ENCODE results near the gene SPTB. TPM values are rescaled to one million over a fixed set of nuclear protein-coding genes. Genes with fewer than 3 reads are reported as not detected.

The SPTB gene
- total and polyA plus RNA-seq, 7 experiments from 2014 or later, result 0.05 to 0.12 (median 0.05) TPM; not detected in 4

- Mint-ChIP-seq H3K4me3 (no peak overlapping the region), H3K4me1 (peaks cover 3 to 24% (median 18%) of the 10 kb centered on the region in 7 donors), H3K36me3 (no peaks in the 10 kb centered on the region), H3K27ac (no peak overlapping the region), H3K9me3 (no peaks in the 10 kb centered on the region), H3K27me3 (peaks cover 0 to 3% (median 0%) of the 10 kb centered on the region in 5 donors)
- ATAC-seq, result no peak
- no peak for DNase-seq
- Histone ChIP-seq H3K4me1 (ENCODE audit: control insufficient read depth in 2 of 2, insufficient read depth in 2 of 2, low read length in 2 of 2) (peaks cover 5 to 13% of the 10 kb centered on the region in 2 donors), H3K27ac (ENCODE audit: low read depth, low read length) (no peak overlapping the region), H3K27me3 (ENCODE audit: control insufficient read depth in 2 of 2, insufficient read depth in 2 of 2, low read length in 2 of 2) (no peaks in the 10 kb centered on the region), H3K9me3 (ENCODE audit: control insufficient read depth in 2 of 3, low read length in 3 of 3) (no peaks in the 10 kb centered on the region), H3K4me3 (ENCODE audit: low read length) (no peak overlapping the region), H3K36me3 (ENCODE audit: control insufficient read depth in 2 of 3, insufficient read depth in 3 of 3, low read length in 3 of 3) (no peaks in the 10 kb centered on the region)
- intact Hi-C loops (cut with micrococcal nuclease), result no loop called here
- CTCF ChIA-PET, result interaction anchor here (0.6 to 0.9 kb wide), 2 partner anchors 11 to 118 kb away, joined by 3 to 5 read pairs; no protein-coding TSS in a partner anchor
- POLR2A ChIA-PET, result no interaction called here
Measured at GRCh38 chr14:64772397-64772950, 107.2 kb downstream of the SPTB start.

DNA sequence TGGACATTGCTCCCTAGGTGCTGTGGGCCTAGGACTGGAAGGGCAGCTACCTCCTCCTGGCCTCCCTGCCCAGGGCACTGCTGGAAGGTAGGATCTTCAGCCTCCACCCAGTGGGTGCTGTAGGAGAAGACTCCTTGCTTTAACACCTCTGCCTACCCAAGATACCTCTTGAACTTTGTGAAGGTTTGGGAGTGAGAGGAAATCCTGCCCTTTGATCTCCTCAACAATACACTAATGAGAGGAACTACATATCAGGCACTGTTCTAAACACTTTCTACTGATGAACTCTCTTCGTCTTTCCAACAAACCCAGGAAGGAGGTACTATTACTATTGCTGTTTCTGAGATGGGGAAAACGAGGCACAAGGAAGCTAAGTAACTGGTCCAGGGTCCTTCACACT is 108.5 kb downstream of the SPTB start:
- Mint-ChIP-seq H3K4me1 (peaks cover 3 to 24% (median 18%) of the 10 kb centered on the region in 7 donors), H3K36me3 (no peaks in the 10 kb centered on the region), H3K27me3 (no peaks in the 10 kb centered on the region), H3K9me3 (no peaks in the 10 kb centered on the region), H3K27ac (peak overlapping the region in 4 of 9 donors; percentile 1 to 74 (median 10)), H3K4me3 (peak overlapping the region in 7 of 10 donors; percentile 6 to 59 (median 51))
- Histone ChIP-seq H3K4me1 (ENCODE audit: control insufficient read depth in 2 of 2, insufficient read depth in 2 of 2, low read length in 2 of 2) (peaks cover 5 to 13% of the 10 kb centered on the region in 2 donors), H3K27ac (ENCODE audit: low read depth, low read length) (no peak overlapping the region), H3K9me3 (ENCODE audit: control insufficient read depth in 2 of 3, low read length in 3 of 3) (no peaks in the 10 kb centered on the region), H3K4me3 (ENCODE audit: low read length) (no peak overlapping the region), H3K27me3 (ENCODE audit: control insufficient read depth in 2 of 2, insufficient read depth in 2 of 2, low read length in 2 of 2) (no peaks in the 10 kb centered on the region), H3K36me3 (ENCODE audit: control insufficient read depth in 2 of 3, insufficient read depth in 3 of 3, low read length in 3 of 3) (no peaks in the 10 kb centered on the region)
- DNase-seq, result peak in 2 of 9 donors; percentile 14 to 17
- ChIA-PET POLR2A (no interaction called here), CTCF (interaction anchor here (0.5 to 0.8 kb wide), 2 partner anchors 52 to 114 kb away, joined by 3 read pairs; no protein-coding TSS in a partner anchor)
- no peak for ATAC-seq
- intact Hi-C loops (cut with micrococcal nuclease), result no loop called here

GRCh38 chr14:64770751-64771150 is 109.0 kb downstream of the SPTB start:
- intact Hi-C loops (cut with micrococcal nuclease), result no loop called here
- DNase-seq, result no peak

DNA sequence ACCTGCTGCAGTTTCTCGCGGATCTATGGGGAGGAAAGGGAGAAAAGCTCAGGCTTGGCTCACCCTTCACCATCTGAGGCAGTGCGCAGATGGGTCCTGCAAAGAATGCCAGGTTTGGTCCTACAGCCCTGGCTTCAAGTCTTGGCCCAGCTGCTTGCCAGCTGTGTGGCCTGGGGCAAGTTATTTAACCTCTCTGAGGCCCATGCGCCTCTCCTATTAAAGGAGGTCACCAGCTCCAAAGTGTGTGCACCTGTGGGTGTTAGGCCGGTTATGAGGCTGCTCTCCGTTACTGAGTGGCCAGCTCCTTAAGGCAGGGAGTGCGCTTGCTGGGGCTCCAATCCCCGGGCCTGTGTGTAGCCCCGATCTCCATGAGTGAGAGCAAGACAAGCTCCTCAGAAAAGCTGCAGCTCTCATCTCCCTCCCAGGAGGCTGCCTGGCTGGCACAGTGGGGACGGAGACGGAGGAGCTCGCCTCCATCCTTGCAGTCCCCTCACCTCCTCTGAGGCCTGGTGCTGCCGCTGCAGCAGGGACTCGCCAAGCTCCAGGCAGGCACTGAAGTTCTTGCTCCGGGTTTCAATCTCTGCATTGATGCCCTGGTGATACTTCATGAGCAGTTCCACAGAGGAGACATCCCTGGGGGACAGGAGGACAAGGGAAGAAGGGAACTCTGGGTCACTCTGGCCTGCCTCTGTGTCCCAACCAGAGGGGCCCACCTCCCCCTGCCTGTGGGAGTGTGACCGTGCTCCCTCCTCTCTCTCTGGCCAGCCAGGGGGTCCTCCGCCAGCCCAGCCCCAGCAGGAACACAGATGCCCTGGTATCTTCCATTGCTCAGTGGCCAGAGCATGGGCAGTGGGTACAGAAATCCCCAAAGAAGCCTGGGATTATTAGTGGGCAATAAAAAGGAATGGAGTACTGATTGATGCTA is 110.3 kb downstream of the SPTB start:
- Histone ChIP-seq H3K27ac (ENCODE audit: low read depth, low read length) (no peak overlapping the region), H3K4me3 (ENCODE audit: low read length) (no peak overlapping the region), H3K9me3 (ENCODE audit: control insufficient read depth in 2 of 3, low read length in 3 of 3) (no peaks in the 10 kb centered on the region), H3K36me3 (ENCODE audit: control insufficient read depth in 2 of 3, insufficient read depth in 3 of 3, low read length in 3 of 3) (no peaks in the 10 kb centered on the region), H3K27me3 (ENCODE audit: control insufficient read depth in 2 of 2, insufficient read depth in 2 of 2, low read length in 2 of 2) (no peaks in the 10 kb centered on the region), H3K4me1 (ENCODE audit: control insufficient read depth in 2 of 2, insufficient read depth in 2 of 2, low read length in 2 of 2) (peaks cover 9 to 13% of the 10 kb centered on the region in 2 donors)
- Mint-ChIP-seq H3K4me1 (peaks cover 13 to 29% (median 22%) of the 10 kb centered on the region in 7 donors), H3K9me3 (no peaks in the 10 kb centered on the region), H3K4me3 (no peak overlapping the region), H3K27ac (peak overlapping the region in 3 of 9 donors; percentile 0 to 46 (median 1)), H3K36me3 (no peaks in the 10 kb centered on the region), H3K27me3 (no peaks in the 10 kb centered on the region)
- ChIA-PET POLR2A (no interaction called here), CTCF (no interaction called here)
- ATAC-seq, result no peak
- intact Hi-C loops (cut with micrococcal nuclease), result no loop called here
- no peak for DNase-seq

More at GRCh38 chr14:64770751-64771150, 109.0 kb downstream of the SPTB start:
- H3K4me1 ChIP-seq (ENCODE audit: control insufficient read depth in 2 of 2, insufficient read depth in 2 of 2, low read length in 2 of 2), result peaks cover 5 to 13% of the 10 kb centered on the region in 2 donors
- ATAC-seq, result no peak
- H3K36me3 ChIP-seq (ENCODE audit: control insufficient read depth in 2 of 3, insufficient read depth in 3 of 3, low read length in 3 of 3), result no peaks in the 10 kb centered on the region
- Mint-ChIP-seq H3K9me3 (no peaks in the 10 kb centered on the region), H3K36me3 (no peaks in the 10 kb centered on the region), H3K27ac (peak overlapping the region in 2 of 9 donors; percentile 1 to 74), H3K4me1 (peaks cover 7 to 24% (median 18%) of the 10 kb centered on the region in 7 donors), H3K4me3 (peak overlapping the region in 2 of 10 donors; percentile 12 to 54), H3K27me3 (no peaks in the 10 kb centered on the region)
- H3K27ac ChIP-seq (ENCODE audit: low read depth, low read length), result no peak overlapping the region
- ChIA-PET CTCF (interaction anchor here (0.5 kb wide), 1 partner anchor 115 kb away, joined by 3 read pairs; no protein-coding TSS in a partner anchor), POLR2A (no interaction called here)
- H3K9me3 ChIP-seq (ENCODE audit: control insufficient read depth in 2 of 3, low read length in 3 of 3), result no peaks in the 10 kb centered on the region
- H3K4me3 ChIP-seq (ENCODE audit: low read length), result no peak overlapping the region
- H3K27me3 ChIP-seq (ENCODE audit: control insufficient read depth in 2 of 2, insufficient read depth in 2 of 2, low read length in 2 of 2), result no peaks in the 10 kb centered on the region

GRCh38 chr14:64768401-64769095 is 111.2 kb downstream of the SPTB start:
- Mint-ChIP-seq H3K27ac (no peak overlapping the region), H3K4me3 (no peak overlapping the region), H3K27me3 (no peaks in the 10 kb centered on the region), H3K4me1 (peaks cover 13 to 37% (median 25%) of the 10 kb centered on the region in 7 donors), H3K9me3 (no peaks in the 10 kb centered on the region), H3K36me3 (no peaks in the 10 kb centered on the region)
- Histone ChIP-seq H3K36me3 (ENCODE audit: control insufficient read depth in 2 of 3, insufficient read depth in 3 of 3, low read length in 3 of 3) (no peaks in the 10 kb centered on the region), H3K9me3 (ENCODE audit: control insufficient read depth in 2 of 3, low read length in 3 of 3) (no peaks in the 10 kb centered on the region), H3K4me1 (ENCODE audit: control insufficient read depth in 2 of 2, insufficient read depth in 2 of 2, low read length in 2 of 2) (peaks cover 13% of the 10 kb centered on the region in 2 donors), H3K4me3 (ENCODE audit: low read length) (no peak overlapping the region), H3K27me3 (ENCODE audit: control insufficient read depth in 2 of 2, insufficient read depth in 2 of 2, low read length in 2 of 2) (no peaks in the 10 kb centered on the region), H3K27ac (ENCODE audit: low read depth, low read length) (no peak overlapping the region)
- intact Hi-C loops (cut with micrococcal nuclease), result no loop called here
- ATAC-seq (no peak), DNase-seq (no peak)
- POLR2A ChIA-PET, result no interaction called here
- CTCF ChIA-PET, result interaction anchor here (1.6 kb wide), 1 partner anchor 98 kb away, joined by 4 read pairs; no protein-coding TSS in a partner anchor

DNA sequence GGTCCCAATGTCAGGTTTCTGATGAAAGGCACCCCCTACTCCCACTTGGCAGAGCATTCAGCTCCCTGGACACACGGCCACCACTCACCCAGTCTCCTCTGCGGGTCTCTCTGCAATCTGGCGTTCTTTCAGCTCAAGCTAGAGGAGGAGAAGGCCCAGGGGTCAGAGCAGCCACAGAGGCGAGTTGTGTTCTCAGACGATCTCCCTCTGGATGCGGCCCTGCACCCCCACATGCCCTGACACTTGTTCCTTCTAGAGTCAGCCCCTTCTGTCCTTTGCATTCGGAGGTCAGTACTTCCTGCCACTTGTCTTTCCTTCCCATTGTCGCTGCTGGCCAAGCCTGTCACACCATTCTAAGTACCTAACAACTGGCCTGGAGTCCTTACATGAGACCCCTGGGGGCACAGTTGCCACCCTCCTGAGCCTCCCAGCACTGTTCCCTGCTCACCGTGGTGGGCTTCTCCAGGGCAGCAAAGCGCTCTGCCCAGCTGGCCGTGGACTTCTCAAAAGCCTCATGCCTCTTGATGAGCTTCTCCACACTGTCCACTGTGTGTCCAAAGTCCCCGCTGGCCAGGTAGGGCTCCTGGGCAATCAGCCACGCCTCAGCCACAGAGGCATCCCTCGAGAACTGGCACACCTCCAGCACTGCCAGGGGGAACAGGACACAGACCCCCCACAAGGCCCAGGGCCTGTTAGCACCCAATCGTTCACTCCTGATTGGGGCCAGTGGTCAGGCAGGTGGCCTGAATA is 112.3 kb downstream of the SPTB start:
- CTCF ChIA-PET, result interaction anchor here (1.6 kb wide), 1 partner anchor 97 kb away, joined by 4 read pairs; no protein-coding TSS in a partner anchor
- Histone ChIP-seq H3K27me3 (ENCODE audit: control insufficient read depth in 2 of 2, insufficient read depth in 2 of 2, low read length in 2 of 2) (no peaks in the 10 kb centered on the region), H3K4me3 (ENCODE audit: low read length) (no peak overlapping the region), H3K36me3 (ENCODE audit: control insufficient read depth in 2 of 3, insufficient read depth in 3 of 3, low read length in 3 of 3) (no peaks in the 10 kb centered on the region), H3K27ac (ENCODE audit: low read depth, low read length) (no peak overlapping the region), H3K4me1 (ENCODE audit: control insufficient read depth in 2 of 2, insufficient read depth in 2 of 2, low read length in 2 of 2) (peaks cover 13 to 18% of the 10 kb centered on the region in 2 donors), H3K9me3 (ENCODE audit: control insufficient read depth in 2 of 3, low read length in 3 of 3) (no peaks in the 10 kb centered on the region)
- ATAC-seq, result no peak
- H3K4me1 Mint-ChIP-seq, result peaks cover 13 to 41% (median 28%) of the 10 kb centered on the region in 7 donors
- no peak for DNase-seq
- POLR2A ChIA-PET, result no interaction called here
- intact Hi-C loops (cut with micrococcal nuclease), result no loop called here
- H3K4me3 Mint-ChIP-seq, result no peak overlapping the region
- no peak overlapping the region for H3K27ac Mint-ChIP-seq
- H3K27me3 Mint-ChIP-seq, result peaks cover 0 to 4% (median 0%) of the 10 kb centered on the region in 5 donors
- no peaks in the 10 kb centered on the region for H3K9me3 Mint-ChIP-seq
- no peaks in the 10 kb centered on the region for H3K36me3 Mint-ChIP-seq
